ENCODE measurements around the gene ASCL1.

The ASCL1 gene

DNA sequence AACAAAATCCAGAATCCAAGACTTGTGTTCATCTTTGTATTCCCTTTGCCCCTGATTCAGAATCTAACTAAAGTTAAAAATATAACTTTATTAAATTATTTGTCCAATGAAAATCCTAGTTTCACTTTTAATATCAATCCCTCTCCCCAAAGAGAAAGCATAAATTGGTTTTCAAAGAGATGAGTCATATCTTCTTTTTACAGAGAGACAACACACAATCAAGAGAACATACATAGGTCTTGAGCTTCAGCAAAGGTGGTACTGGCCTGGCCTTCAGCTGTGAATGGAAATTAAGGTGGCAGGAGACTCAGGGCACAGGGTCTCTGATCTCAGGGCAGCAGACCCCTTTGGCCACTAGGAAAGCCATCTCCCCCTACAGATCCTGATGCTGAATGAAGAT, 4.3 kb upstream of the ASCL1 start:
- DNase-seq, result peak; percentile 11

DNA sequence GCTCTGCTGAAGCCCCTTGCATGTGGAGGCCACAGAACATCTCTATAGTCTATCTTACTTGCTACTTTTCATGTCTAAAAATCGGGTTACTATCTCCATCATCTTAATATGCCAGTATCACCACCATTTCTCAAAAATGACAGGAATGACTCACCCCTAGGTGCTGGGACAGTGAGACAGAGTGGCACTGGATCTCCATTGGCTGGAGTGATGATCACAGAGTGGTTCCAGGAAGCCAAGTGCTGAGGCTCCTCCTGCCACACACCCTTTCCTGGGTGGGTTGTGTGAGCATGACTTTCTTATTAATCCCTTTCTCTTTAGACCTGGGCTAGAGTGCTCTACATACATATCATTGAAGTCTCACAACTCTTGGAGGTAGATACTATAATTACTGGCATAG, 3.3 kb upstream of the ASCL1 start:
- DNase-seq, result peak; percentile 28

GRCh38 chr12:102955926-102956737, 1.3 kb upstream of the ASCL1 start:
- peak; percentile 77 for DNase-seq

- DNase-seq, result peak; percentile 69
Measured at GRCh38 chr12:102956738-102957327, 641 bp upstream of the ASCL1 start.

DNA sequence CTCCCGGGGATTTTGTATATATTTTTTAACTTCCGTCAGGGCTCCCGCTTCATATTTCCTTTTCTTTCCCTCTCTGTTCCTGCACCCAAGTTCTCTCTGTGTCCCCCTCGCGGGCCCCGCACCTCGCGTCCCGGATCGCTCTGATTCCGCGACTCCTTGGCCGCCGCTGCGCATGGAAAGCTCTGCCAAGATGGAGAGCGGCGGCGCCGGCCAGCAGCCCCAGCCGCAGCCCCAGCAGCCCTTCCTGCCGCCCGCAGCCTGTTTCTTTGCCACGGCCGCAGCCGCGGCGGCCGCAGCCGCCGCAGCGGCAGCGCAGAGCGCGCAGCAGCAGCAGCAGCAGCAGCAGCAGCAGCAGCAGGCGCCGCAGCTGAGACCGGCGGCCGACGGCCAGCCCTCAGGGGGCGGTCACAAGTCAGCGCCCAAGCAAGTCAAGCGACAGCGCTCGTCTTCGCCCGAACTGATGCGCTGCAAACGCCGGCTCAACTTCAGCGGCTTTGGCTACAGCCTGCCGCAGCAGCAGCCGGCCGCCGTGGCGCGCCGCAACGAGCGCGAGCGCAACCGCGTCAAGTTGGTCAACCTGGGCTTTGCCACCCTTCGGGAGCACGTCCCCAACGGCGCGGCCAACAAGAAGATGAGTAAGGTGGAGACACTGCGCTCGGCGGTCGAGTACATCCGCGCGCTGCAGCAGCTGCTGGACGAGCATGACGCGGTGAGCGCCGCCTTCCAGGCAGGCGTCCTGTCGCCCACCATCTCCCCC, 777 bp downstream of the ASCL1 start:
- DNase-seq, result peak; percentile 90

GRCh38 chr12:102958830-102959176, 1.3 kb downstream of the ASCL1 start:
- no peak for DNase-seq

GRCh38 chr12:102959391-102959790, 1.9 kb downstream of the ASCL1 start:
- peak; percentile 75 for DNase-seq

DNA sequence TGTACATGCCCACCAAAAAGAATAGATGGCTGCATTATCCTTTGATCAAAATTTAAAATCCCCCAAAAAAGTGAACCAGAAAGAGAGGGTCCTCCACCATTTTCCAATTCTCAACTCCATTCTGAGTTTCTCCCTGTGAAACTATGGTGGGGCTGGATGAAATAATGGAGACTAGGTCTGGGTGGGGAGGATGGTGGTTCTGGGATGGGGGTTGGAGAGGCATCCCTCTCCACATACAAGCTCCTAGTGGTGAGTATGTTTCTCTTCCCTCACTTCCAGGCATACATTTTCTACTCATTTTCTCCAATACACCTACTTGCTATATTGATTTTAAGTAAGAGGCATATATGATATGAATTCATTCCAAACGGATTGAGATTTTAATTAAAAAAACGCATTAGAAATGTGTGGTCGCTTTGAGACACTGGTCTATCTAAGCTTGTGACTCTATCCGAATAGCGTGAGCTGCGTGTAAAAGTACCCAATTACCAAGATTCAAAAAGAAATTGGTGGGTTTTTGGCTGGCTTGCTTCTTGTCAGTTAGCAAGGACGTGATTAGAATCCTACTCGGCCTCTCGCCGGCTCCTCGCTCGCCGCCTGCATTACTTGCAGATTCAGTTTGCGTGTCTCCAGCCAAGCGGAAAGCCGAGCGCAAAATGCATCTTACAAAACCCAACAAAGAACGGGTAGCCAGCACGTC, 3.4 kb downstream of the ASCL1 start:
- peak; percentile 82 for DNase-seq

DNA sequence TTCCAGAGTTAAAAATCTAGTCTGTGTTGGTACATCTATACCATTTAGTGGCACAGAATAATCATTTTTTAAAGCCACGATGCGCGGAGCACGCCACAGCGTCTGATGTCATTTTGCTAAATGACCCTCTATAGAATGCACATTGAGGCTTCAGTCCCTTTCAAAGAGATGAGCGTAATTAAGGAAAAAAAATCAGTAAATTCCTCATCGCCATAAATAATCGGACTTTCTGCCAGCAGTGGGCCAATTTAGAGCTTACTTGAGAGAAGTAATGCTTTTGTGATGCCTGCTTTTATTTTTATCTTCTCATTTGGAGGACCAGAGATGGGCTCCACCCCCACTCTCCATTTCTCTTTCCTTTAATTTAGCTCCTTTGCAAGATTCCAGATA, 4.0 kb downstream of the ASCL1 start:
- DNase-seq, result peak; percentile 81

DNA sequence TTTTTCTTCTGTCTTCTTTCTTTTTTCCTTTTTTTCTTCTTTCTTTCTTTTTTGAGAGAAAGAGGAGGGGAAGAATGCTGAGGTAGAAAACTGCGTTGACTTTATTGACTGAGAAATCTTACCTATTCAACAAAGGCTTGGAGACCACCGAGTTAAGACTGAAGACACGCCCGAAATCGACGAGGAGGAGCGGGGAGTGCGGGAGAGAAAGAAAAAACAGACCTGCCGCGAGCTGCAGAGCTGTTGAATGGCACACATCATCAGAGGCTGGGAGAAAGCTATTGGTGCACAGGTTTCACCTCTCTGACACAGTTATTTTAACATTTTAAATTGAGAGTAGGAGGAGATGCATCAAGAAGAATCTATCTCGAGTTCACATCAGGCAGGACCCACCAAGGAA, 5.1 kb downstream of the ASCL1 start:
- peak; percentile 35 for DNase-seq

GRCh38 chr12:102962986-102963385, 5.5 kb downstream of the ASCL1 start:
- DNase-seq, result no peak

DNA sequence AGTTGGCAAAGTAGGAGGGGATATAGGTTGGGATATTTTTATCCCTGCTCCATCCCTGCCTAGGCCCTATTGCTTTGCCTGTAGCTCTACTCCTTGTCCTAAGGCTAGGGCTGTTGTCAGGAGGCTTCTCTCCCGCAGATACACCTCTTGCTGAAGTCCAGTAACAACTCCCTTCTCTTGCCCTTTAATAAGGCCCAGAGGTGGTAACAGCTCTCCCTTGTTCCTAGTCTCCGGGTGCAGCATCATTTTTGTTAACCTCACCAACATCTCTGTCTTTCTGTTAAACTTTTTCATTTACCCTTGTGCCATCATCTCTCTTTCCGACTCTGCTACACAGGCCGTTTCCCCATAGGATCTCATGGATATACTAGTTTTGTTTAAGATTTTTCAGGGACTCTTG, 6.3 kb downstream of the ASCL1 start:
- DNase-seq, result no peak

DNA sequence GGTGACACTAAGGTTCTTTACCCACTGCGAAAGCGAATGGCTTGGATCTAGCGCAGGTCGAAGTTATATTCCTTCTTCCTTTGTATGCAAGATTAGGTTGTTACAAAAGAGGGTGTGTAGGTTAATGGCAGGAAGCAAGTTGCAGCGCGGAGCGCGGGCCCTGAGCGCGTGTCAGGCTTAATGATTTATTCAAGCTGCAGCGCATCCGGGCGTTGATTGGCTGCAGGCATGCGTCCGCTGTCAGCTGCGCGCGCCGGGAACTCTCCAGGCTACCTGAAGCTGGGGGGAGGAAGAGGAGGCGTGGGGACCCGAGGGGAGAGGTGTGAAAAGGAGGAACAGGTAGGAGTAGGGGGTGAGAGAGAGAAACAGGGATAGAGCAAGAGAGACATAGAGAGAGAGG, 7.4 kb downstream of the ASCL1 start:
- DNase-seq, result peak; percentile 90

- peak; percentile 67 for DNase-seq
Measured at GRCh38 chr12:102965281-102966155, 8.0 kb downstream of the ASCL1 start.

DNA sequence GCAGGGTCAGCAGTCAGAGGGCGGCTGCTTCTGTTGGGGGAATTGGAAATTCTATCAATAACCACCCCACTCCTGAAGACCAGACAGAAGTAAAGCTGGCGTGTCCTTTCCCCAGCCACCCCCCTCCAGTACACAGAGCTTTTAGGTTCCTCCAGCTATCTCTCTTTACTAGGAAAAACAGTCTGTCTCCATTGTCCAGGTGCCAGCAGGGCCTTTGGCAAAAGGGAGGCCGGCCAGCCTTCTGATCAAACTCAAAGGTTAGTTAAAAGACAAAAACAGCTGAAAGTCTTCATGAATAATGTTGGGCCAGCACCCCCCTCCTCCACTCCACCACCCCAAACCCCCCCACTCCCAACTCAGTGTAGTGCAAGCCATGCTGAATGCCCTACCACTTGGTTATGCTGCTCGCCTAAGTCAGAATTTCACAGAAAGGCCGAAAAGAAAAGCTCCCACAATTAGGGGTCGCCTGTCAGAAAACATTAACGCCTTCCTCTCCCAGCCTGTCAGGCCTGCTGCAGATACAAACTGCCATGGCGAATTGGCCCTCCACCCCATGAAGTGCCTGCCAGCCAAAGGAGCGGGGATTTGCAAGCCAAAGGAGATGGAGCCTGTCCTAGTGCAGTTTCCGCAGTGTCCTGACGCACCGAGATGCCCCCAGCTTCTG, 8.9 kb downstream of the ASCL1 start:
- no peak for DNase-seq

DNA sequence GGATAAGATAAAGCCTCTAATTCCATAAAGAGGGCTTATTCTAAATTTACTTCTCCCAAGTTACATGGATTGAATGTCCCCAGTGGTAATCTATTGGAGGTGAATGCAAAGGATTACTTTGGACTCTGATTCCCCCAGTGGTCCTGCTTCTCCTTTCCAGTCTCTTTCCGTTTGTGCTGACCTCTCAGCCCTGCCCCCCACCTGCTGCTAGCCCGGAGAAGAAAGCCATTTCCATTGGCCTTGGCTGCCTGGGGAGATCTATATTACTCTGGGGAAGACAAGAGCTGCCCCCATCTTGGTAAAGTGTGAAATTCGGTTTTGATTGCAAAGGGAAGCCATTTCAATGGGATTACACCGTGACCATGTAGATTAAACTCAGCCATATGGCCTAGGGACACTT, 13.3 kb downstream of the ASCL1 start:
- DNase-seq, result peak; percentile 12

GRCh38 chr12:102971227-102971626, 13.8 kb downstream of the ASCL1 start:
- DNase-seq, result no peak

DNA sequence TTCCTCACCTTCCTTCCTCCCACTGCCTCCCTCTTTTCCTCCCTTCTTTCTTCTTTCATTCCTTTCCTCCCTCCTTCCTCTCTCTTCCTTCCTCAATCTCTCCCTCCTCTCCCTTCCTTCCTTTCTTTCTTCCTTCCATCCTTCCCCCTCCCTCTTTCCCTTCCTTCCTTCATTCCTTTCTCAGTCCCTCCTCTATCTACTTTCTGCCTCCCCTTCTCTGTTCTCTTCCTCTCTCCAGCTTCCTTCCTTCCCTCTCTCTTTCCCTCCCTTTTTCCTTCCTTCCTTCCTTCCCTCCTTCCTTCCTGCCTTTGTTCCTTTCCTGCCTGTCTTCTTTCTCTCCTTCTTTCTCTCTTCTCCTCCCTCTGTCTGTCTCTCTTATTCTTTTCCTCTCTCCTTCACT, 16.1 kb downstream of the ASCL1 start:
- DNase-seq, result no peak

DNA sequence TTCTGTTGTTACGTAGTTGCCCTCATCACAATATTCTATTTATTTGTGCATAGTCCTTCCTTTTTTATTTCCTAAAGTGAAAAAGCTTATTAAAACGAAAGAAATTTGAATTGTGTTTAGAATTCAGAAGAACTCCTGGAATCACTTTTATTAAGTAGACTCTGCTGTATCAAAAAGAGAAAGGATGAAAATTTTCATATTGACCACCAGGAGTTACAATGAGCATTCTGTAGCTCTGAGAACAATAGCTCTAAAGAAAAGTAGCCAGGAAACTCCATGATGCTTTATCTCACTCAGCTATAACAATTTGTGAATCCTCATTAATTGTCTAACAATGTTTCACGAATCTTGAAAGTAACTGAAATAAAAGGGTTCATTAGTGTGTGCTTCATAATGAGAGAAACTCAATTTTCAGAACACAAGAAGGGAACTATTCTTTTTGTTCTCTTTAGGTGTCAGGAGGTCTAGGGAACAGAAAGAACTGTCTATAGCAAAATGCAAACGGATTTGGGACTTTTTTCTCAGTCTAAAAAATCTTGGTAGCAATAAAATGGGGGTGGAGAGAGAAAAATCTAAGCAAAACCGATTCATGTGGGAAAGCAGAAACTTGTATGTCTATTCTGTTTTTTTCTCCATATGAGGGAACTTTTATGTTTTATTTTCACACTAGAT, 19.3 kb downstream of the ASCL1 start:
- DNase-seq, result peak; percentile 11

GRCh38 chr12:102977945-102978706, 20.7 kb downstream of the ASCL1 start:
- DNase-seq, result no peak
